Osteoblast (primary cell): Measurements from ENCODE around the gene ENPP5. TPM values are rescaled to one million over a fixed set of nuclear protein-coding genes. Genes with fewer than 3 reads are reported as not detected.

Source experiments
- DNase-seq: peaks from one replicate; pipeline ENCODE4 v3.0.0; 2011; ENCODE audit warnings: low spot score, mixed read lengths; ENCODE audit not compliant: insufficient read length; ENCODE audit errors: missing footprints
- H2AFZ ChIP-seq: 2 replicates; pipeline ENCODE4 v1.6.0; 2011; ENCODE audit warnings: mild to moderate bottlenecking, low read length
- H3K27ac ChIP-seq: 2 replicates; pipeline ENCODE4 v1.5.1; 2011; ENCODE audit warnings: mild to moderate bottlenecking, low read depth, low read length, moderate library complexity
- H3K27me3 ChIP-seq: 2 replicates; pipeline ENCODE4 v1.6.0; 2012; ENCODE audit warnings: mild to moderate bottlenecking, control low read depth, inconsistent platforms, low read length, moderate library complexity; ENCODE audit not compliant: insufficient read depth
- H3K36me3 ChIP-seq: 2 replicates; pipeline ENCODE4 v1.5.1; 2011; ENCODE audit warnings: mild to moderate bottlenecking, low read length, control low read depth, moderate library complexity; ENCODE audit not compliant: insufficient read depth
- H3K4me1 ChIP-seq: 2 replicates; pipeline ENCODE4 v1.5.1; 2011; ENCODE audit warnings: mild to moderate bottlenecking, low read length, control low read depth, moderate library complexity; ENCODE audit not compliant: insufficient read depth
- H3K4me2 ChIP-seq: 2 replicates; pipeline ENCODE4 v1.6.0; 2011; ENCODE audit warnings: mild to moderate bottlenecking, low read length; ENCODE audit not compliant: insufficient read depth
- H3K4me3 ChIP-seq: fragments of 200-600 bp; sonication (generic); 3 replicates; pipeline ENCODE4 v1.5.1; 2012; ENCODE audit warnings: mild to moderate bottlenecking, low read length, inconsistent platforms; ENCODE audit not compliant: insufficient read depth
- H3K79me2 ChIP-seq: 2 replicates; pipeline ENCODE4 v1.6.0; 2012; ENCODE audit warnings: mild to moderate bottlenecking, low read length, control low read depth, inconsistent platforms; ENCODE audit not compliant: insufficient read depth
- H3K9me3 ChIP-seq: 2 replicates; pipeline ENCODE4 v1.5.1; 2011; ENCODE audit warnings: low read depth, low read length, control low read depth
- H4K20me1 ChIP-seq: 2 replicates; pipeline ENCODE4 v1.6.0; 2012; ENCODE audit warnings: mild to moderate bottlenecking, low read length, control low read depth; ENCODE audit not compliant: insufficient read depth
- total RNA-seq: library from RNA; depleted of rRNA; stranded (reverse); fragments of >200 nt; gene quantifications from 2 replicates; pipeline ENCODE4 v1.2.3, GENCODE V29; 2012
- TF ChIP-seq, protein P1 (sequence below): IDR thresholded peaks from 2 replicates; pipeline ENCODE4 v1.5.1; 2011; ENCODE audit warnings: mild to moderate bottlenecking, low read depth, low read length, moderate library complexity; ENCODE audit errors: extremely low read depth

The ENPP5 gene
- total RNA-seq, 1 donor, result 2.5 TPM

- H3K4me1 ChIP-seq, result no peaks in the 10 kb centered on the region
- TF ChIP-seq, protein P1, sequence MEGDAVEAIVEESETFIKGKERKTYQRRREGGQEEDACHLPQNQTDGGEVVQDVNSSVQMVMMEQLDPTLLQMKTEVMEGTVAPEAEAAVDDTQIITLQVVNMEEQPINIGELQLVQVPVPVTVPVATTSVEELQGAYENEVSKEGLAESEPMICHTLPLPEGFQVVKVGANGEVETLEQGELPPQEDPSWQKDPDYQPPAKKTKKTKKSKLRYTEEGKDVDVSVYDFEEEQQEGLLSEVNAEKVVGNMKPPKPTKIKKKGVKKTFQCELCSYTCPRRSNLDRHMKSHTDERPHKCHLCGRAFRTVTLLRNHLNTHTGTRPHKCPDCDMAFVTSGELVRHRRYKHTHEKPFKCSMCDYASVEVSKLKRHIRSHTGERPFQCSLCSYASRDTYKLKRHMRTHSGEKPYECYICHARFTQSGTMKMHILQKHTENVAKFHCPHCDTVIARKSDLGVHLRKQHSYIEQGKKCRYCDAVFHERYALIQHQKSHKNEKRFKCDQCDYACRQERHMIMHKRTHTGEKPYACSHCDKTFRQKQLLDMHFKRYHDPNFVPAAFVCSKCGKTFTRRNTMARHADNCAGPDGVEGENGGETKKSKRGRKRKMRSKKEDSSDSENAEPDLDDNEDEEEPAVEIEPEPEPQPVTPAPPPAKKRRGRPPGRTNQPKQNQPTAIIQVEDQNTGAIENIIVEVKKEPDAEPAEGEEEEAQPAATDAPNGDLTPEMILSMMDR, result no peak
- H3K36me3 ChIP-seq, result no peaks in the 10 kb centered on the region
- no peaks in the 10 kb centered on the region for H3K79me2 ChIP-seq
- H3K4me3 ChIP-seq, result no peak overlapping the region
- H3K9me3 ChIP-seq, result no peaks in the 10 kb centered on the region
- DNase-seq, result no peak
- no peak overlapping the region for H2AFZ ChIP-seq
- no peak overlapping the region for H3K27ac ChIP-seq
- no peak overlapping the region for H3K4me2 ChIP-seq
- H3K27me3 ChIP-seq, result no peaks in the 10 kb centered on the region
- H4K20me1 ChIP-seq, result no peaks in the 10 kb centered on the region
Observed at GRCh38 chr6:46113370-46113769, 57.4 kb downstream of the ENPP5 start.

Other genes starting within 250 kb of the ENPP5 start
- gene CLIC5, start 155.1 kb downstream of the ENPP5 start, total RNA-seq, result not detected in 2 replicates
- gene ENPP4, start 41.0 kb downstream of the ENPP5 start, total RNA-seq, result 6.5 and 10.0 TPM in 2 replicates